GM23248 (cell line): ENCODE data around the gene IGFN1.

Experiments
- EZH2 ChIP-seq: fragments of 200-600 bp; sonication (generic); IDR thresholded peaks from 2 replicates; pipeline ENCODE4 v1.6.1; 2018; ENCODE audit warnings: antibody characterized with exemption, mild to moderate bottlenecking; ENCODE audit not compliant: insufficient read depth, poor library complexity, severe bottlenecking
- EZH2phosphoT487 ChIP-seq: fragments of 200-600 bp; sonication (generic); IDR thresholded peaks from 2 replicates; pipeline ENCODE4 v1.6.1; 2018; ENCODE audit warnings: antibody characterized with exemption, moderate library complexity, mild to moderate bottlenecking, low read depth; ENCODE audit not compliant: insufficient read depth

GRCh38 chr1:201224666-201225370 lies 34.2 kb downstream of the IGFN1 start:
- no peak for TF ChIP-seq EZH2
- no peak for TF ChIP-seq EZH2phosphoT487
